ENCODE data around the gene TUBA4B.
A peak's percentile ranks its signal among the peaks of the same experiment; 100 is the strongest.

DNA sequence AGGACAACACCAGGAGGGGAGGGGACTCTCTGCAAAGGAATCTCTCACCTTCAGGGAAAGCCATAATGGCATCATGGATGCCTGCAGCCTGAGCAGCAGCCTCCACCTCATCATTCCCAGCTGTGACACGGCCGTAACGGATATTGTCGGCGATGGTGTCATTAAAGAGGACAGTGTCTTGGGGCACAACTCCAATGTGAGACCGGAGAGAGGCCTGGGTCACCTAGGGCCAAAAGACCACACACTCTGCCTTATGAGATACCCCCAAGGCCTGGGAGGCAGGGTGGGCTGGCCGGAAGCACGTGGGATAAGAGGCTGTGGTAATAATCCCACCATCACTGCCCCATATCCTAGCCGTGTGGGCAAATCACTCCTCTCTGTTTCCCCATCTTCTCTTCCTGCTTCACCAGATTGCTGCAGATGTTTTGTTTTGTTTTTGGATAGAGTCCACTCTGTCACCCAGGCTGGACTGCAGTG lies 42.1 kb upstream of the TUBA4B start:
- TF ChIP-seq, protein P1, sequence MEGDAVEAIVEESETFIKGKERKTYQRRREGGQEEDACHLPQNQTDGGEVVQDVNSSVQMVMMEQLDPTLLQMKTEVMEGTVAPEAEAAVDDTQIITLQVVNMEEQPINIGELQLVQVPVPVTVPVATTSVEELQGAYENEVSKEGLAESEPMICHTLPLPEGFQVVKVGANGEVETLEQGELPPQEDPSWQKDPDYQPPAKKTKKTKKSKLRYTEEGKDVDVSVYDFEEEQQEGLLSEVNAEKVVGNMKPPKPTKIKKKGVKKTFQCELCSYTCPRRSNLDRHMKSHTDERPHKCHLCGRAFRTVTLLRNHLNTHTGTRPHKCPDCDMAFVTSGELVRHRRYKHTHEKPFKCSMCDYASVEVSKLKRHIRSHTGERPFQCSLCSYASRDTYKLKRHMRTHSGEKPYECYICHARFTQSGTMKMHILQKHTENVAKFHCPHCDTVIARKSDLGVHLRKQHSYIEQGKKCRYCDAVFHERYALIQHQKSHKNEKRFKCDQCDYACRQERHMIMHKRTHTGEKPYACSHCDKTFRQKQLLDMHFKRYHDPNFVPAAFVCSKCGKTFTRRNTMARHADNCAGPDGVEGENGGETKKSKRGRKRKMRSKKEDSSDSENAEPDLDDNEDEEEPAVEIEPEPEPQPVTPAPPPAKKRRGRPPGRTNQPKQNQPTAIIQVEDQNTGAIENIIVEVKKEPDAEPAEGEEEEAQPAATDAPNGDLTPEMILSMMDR (IDR thresholded peaks at IDR 0.05) = no peak
- no peak for TF ChIP-seq TCF7L2 (IDR thresholded peaks at IDR 0.05; ENCODE audit: low read depth, low read length)
- TF ChIP-seq, protein P2, sequence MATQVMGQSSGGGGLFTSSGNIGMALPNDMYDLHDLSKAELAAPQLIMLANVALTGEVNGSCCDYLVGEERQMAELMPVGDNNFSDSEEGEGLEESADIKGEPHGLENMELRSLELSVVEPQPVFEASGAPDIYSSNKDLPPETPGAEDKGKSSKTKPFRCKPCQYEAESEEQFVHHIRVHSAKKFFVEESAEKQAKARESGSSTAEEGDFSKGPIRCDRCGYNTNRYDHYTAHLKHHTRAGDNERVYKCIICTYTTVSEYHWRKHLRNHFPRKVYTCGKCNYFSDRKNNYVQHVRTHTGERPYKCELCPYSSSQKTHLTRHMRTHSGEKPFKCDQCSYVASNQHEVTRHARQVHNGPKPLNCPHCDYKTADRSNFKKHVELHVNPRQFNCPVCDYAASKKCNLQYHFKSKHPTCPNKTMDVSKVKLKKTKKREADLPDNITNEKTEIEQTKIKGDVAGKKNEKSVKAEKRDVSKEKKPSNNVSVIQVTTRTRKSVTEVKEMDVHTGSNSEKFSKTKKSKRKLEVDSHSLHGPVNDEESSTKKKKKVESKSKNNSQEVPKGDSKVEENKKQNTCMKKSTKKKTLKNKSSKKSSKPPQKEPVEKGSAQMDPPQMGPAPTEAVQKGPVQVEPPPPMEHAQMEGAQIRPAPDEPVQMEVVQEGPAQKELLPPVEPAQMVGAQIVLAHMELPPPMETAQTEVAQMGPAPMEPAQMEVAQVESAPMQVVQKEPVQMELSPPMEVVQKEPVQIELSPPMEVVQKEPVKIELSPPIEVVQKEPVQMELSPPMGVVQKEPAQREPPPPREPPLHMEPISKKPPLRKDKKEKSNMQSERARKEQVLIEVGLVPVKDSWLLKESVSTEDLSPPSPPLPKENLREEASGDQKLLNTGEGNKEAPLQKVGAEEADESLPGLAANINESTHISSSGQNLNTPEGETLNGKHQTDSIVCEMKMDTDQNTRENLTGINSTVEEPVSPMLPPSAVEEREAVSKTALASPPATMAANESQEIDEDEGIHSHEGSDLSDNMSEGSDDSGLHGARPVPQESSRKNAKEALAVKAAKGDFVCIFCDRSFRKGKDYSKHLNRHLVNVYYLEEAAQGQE (IDR thresholded peaks at IDR 0.05; ENCODE audit: insufficient read depth in 1 of 2, low read depth in 2 of 2, low read length in 1 of 2) = no peak
- TF ChIP-seq SIN3A (IDR thresholded peaks at IDR 0.05; ENCODE audit: borderline replicate concordance, insufficient read depth, low read depth, low read length) = no peak
- 0 out of 2 replicates have a peak, but pooled peaks have one; percentile 26 for TF ChIP-seq POLR2AphosphoS5 (IDR thresholded peaks at IDR 0.05; ENCODE audit: low read depth, low read length)

Data from Panc1 (cell line).